ENCODE results near the gene YY1.

Gene YY1

DNA sequence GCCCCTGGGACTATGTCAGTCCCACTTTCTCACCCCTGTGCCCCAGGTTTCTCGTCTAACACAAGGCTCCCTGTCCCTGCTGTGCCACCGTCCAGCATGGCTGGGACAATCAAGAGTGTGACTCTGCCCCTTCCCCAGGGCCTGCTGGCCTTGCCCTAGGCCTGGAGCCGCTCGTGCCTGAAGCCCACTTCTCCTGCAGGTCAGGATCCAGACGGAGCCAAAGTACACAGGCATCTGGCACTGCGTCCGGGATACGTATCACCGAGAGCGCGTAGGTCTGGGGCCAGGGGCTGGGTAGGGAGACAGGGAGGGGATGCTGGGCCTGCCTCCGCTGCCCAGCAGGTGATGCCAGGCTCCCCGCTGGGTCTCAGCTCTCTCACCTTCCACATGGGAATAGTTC, 87.0 kb downstream of the YY1 start:
- Histone ChIP-seq H3K4me3 (ENCODE audit: insufficient read depth, low read depth, low read length) (no peak overlapping the region), H3K27ac (ENCODE audit: insufficient read depth, low read depth, low read length, poor library complexity, severe bottlenecking) (no peak overlapping the region), H3K27me3 (ENCODE audit: control insufficient read depth, insufficient read depth, low read length, poor library complexity, severe bottlenecking) (no peaks in the 10 kb centered on the region), H3K36me3 (ENCODE audit: control insufficient read depth, insufficient read depth, low read length) (no peaks in the 10 kb centered on the region), H3K4me1 (ENCODE audit: control insufficient read depth, insufficient read depth, low read length) (peaks cover 4% of the 10 kb centered on the region), H3K9me3 (ENCODE audit: control insufficient read depth, low read length) (no peaks in the 10 kb centered on the region)
- WGBS, 2 experiments, result 92 to 94% methylated on average over 13 of the region's 13 CpGs

GRCh38 chr14:100327128-100327527, 88.2 kb downstream of the YY1 start:
- Histone ChIP-seq H3K27me3 (ENCODE audit: control insufficient read depth, insufficient read depth, low read length, poor library complexity, severe bottlenecking) (no peaks in the 10 kb centered on the region), H3K27ac (ENCODE audit: insufficient read depth, low read depth, low read length, poor library complexity, severe bottlenecking) (no peak overlapping the region), H3K9me3 (ENCODE audit: control insufficient read depth, low read length) (no peaks in the 10 kb centered on the region), H3K4me3 (ENCODE audit: insufficient read depth, low read depth, low read length) (no peak overlapping the region), H3K36me3 (ENCODE audit: control insufficient read depth, insufficient read depth, low read length) (no peaks in the 10 kb centered on the region), H3K4me1 (ENCODE audit: control insufficient read depth, insufficient read depth, low read length) (peaks cover 4% of the 10 kb centered on the region)
- 95 to 96% methylated on average over 24 of the region's 24 CpGs for WGBS, 2 experiments

DNA sequence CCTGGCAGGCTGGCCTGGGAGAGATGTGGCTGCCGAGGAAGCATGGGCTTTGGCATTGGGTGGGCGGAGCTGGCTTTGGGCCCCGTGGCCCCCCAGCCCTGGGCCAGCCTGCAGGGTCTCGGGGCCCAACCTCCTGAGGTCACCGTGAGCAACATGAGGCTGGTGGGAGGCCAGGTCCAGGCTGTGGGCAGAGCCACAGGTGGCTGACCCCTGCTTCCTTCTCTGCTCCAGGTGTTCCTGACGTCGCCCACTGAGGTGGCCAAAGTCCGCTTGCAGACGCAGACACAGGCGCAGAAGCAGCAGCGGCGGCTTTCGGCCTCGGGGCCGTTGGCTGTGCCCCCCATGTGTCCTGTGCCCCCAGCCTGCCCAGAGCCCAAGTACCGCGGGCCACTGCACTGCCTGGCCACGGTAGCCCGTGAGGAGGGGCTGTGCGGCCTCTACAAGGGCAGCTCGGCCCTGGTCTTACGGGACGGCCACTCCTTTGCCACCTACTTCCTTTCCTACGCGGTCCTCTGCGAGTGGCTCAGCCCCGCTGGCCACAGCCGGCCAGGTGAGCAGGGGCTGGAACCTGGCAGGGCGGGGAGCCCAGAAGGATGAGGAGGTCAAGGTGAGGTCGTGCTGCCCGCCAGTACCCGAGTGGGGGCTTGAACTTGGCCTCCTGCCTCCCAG, 89.7 kb downstream of the YY1 start:
- H3K27ac ChIP-seq (ENCODE audit: insufficient read depth, low read depth, low read length, poor library complexity, severe bottlenecking), result no peak overlapping the region
- no peaks in the 10 kb centered on the region for H3K9me3 ChIP-seq (ENCODE audit: control insufficient read depth, low read length)
- no peaks in the 10 kb centered on the region for H3K36me3 ChIP-seq (ENCODE audit: control insufficient read depth, insufficient read depth, low read length)
- WGBS, 2 experiments, result 93 to 94% methylated on average over 32 of the region's 32 CpGs
- H3K27me3 ChIP-seq (ENCODE audit: control insufficient read depth, insufficient read depth, low read length, poor library complexity, severe bottlenecking), result no peaks in the 10 kb centered on the region
- H3K4me1 ChIP-seq (ENCODE audit: control insufficient read depth, insufficient read depth, low read length), result peaks cover 4% of the 10 kb centered on the region
- no peak overlapping the region for H3K4me3 ChIP-seq (ENCODE audit: insufficient read depth, low read depth, low read length)

GRCh38 chr14:100329233-100330006, 90.5 kb downstream of the YY1 start:
- H3K9me3 ChIP-seq (ENCODE audit: control insufficient read depth, low read length), result no peaks in the 10 kb centered on the region
- H3K4me3 ChIP-seq (ENCODE audit: insufficient read depth, low read depth, low read length), result no peak overlapping the region
- H3K36me3 ChIP-seq (ENCODE audit: control insufficient read depth, insufficient read depth, low read length), result no peaks in the 10 kb centered on the region
- H3K27ac ChIP-seq (ENCODE audit: insufficient read depth, low read depth, low read length, poor library complexity, severe bottlenecking), result no peak overlapping the region
- peaks cover 4% of the 10 kb centered on the region for H3K4me1 ChIP-seq (ENCODE audit: control insufficient read depth, insufficient read depth, low read length)
- H3K27me3 ChIP-seq (ENCODE audit: control insufficient read depth, insufficient read depth, low read length, poor library complexity, severe bottlenecking), result no peaks in the 10 kb centered on the region
- WGBS, 2 experiments, result 88% methylated on average over 36 of the region's 36 CpGs

- no peaks in the 10 kb centered on the region for H3K36me3 ChIP-seq (ENCODE audit: control insufficient read depth, insufficient read depth, low read length)
- H3K27ac ChIP-seq (ENCODE audit: insufficient read depth, low read depth, low read length, poor library complexity, severe bottlenecking), result no peak overlapping the region
- H3K4me1 ChIP-seq (ENCODE audit: control insufficient read depth, insufficient read depth, low read length), result peaks cover 4% of the 10 kb centered on the region
- no peak overlapping the region for H3K4me3 ChIP-seq (ENCODE audit: insufficient read depth, low read depth, low read length)
- WGBS, 2 experiments, result 91 to 93% methylated on average over 11 of the region's 11 CpGs
- H3K27me3 ChIP-seq (ENCODE audit: control insufficient read depth, insufficient read depth, low read length, poor library complexity, severe bottlenecking), result no peaks in the 10 kb centered on the region
- H3K9me3 ChIP-seq (ENCODE audit: control insufficient read depth, low read length), result no peaks in the 10 kb centered on the region
Measured at GRCh38 chr14:100330007-100330344, 91.0 kb downstream of the YY1 start.

DNA sequence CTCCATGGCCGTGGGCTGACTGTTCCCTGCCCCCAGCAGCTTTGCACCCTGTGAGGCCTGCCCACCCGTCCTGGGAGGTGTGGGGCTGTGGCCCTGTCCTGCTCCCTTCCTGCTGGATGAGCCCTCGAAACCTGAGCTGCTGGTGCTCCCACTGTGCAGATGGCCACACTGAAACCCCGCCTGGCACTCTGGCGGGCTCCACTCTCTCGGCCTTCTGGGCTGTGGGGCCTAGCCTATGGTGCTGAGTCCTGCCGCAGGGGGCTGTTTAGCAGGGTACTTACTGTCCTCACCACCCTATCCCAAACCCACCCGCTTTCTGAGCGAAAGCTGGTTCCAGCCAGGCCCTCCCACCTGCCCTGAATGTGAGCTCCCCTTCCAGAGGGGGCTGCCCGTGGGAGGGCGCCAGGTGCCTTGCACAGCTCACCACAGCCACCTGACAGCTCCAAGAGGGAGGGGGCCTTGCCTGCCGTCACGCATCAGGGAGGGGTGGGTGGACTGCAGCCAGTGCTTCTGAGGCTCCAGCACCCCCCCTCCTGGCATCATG, 91.5 kb downstream of the YY1 start:
- H3K4me1 ChIP-seq (ENCODE audit: control insufficient read depth, insufficient read depth, low read length), result peaks cover 4% of the 10 kb centered on the region
- H3K36me3 ChIP-seq (ENCODE audit: control insufficient read depth, insufficient read depth, low read length), result no peaks in the 10 kb centered on the region
- H3K4me3 ChIP-seq (ENCODE audit: insufficient read depth, low read depth, low read length), result no peak overlapping the region
- no peak overlapping the region for H3K27ac ChIP-seq (ENCODE audit: insufficient read depth, low read depth, low read length, poor library complexity, severe bottlenecking)
- 82% methylated on average over 13 of the region's 13 CpGs for WGBS, 2 experiments
- no peaks in the 10 kb centered on the region for H3K27me3 ChIP-seq (ENCODE audit: control insufficient read depth, insufficient read depth, low read length, poor library complexity, severe bottlenecking)
- no peaks in the 10 kb centered on the region for H3K9me3 ChIP-seq (ENCODE audit: control insufficient read depth, low read length)

- 91 to 93% methylated on average over 11 of the region's 11 CpGs for WGBS, 2 experiments
- Histone ChIP-seq H3K36me3 (ENCODE audit: control insufficient read depth, insufficient read depth, low read length) (peaks cover 6% of the 10 kb centered on the region), H3K27me3 (ENCODE audit: control insufficient read depth, insufficient read depth, low read length, poor library complexity, severe bottlenecking) (no peaks in the 10 kb centered on the region)
Measured at GRCh38 chr14:100332071-100332639, 93.2 kb downstream of the YY1 start.

More at GRCh38 chr14:100332071-100332639, 93.2 kb downstream of the YY1 start:
- H3K4me1 ChIP-seq (ENCODE audit: control insufficient read depth, insufficient read depth, low read length), result peaks cover 4% of the 10 kb centered on the region
- H3K4me3 ChIP-seq (ENCODE audit: insufficient read depth, low read depth, low read length), result no peak overlapping the region
- no peak overlapping the region for H3K27ac ChIP-seq (ENCODE audit: insufficient read depth, low read depth, low read length, poor library complexity, severe bottlenecking)
- H3K9me3 ChIP-seq (ENCODE audit: control insufficient read depth, low read length), result no peaks in the 10 kb centered on the region
